HG02571 (cell line): ENCODE results near the gene PCDHA1.
"Not testable (repeated sequence)": the region's sequence is repeated elsewhere in the genome, so short reads cannot be mapped to it uniquely, and the experiment has no call there.

Experiments used
- ATAC-seq: cut with Tn5 transposase; IDR thresholded peaks from one replicate; pipeline ENCODE4 v1.9.1; 2021; ENCODE audit warnings: mild to moderate bottlenecking, moderate library complexity; ENCODE audit not compliant: unreplicated experiment

The PCDHA1 gene

DNA sequence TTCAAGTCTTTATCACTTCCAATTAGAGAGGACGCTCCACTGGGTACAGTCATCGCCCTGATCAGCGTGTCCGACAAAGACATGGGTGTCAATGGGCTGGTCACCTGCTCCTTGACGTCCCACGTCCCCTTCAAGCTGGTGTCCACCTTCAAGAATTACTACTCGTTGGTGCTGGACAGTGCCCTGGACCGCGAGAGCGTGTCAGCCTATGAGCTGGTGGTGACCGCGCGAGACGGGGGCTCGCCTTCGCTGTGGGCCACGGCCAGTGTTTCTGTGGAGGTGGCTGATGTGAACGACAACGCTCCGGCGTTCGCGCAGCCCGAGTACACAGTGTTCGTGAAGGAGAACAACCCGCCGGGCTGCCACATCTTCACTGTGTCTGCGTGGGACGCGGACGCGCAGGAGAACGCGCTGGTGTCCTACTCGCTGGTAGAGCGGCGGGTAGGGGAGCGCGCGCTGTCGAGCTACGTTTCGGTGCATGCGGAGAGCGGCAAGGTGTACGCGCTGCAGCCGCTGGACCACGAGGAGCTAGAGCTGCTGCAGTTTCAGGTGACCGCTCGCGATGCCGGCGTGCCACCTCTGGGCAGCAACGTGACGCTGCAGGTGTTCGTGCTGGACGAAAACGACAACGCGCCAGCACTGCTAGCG is 22.4 kb downstream of the PCDHA1 start:
- not testable (repeated sequence) for ATAC-seq

DNA sequence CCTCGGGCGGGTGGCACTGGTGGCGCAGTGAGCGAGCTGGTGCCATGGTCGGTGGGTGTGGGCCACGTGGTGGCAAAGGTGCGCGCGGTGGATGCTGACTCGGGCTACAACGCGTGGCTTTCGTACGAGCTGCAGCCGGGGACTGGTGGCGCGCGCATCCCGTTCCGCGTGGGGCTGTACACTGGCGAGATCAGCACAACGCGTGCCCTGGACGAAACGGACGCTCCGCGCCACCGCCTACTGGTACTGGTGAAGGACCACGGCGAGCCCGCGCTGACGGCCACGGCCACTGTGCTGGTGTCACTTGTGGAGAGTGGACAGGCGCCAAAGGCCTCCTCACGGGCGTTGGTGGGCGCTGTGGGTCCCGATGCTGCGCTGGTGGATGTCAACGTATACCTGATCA is 22.9 kb downstream of the PCDHA1 start:
- no peak for ATAC-seq

DNA sequence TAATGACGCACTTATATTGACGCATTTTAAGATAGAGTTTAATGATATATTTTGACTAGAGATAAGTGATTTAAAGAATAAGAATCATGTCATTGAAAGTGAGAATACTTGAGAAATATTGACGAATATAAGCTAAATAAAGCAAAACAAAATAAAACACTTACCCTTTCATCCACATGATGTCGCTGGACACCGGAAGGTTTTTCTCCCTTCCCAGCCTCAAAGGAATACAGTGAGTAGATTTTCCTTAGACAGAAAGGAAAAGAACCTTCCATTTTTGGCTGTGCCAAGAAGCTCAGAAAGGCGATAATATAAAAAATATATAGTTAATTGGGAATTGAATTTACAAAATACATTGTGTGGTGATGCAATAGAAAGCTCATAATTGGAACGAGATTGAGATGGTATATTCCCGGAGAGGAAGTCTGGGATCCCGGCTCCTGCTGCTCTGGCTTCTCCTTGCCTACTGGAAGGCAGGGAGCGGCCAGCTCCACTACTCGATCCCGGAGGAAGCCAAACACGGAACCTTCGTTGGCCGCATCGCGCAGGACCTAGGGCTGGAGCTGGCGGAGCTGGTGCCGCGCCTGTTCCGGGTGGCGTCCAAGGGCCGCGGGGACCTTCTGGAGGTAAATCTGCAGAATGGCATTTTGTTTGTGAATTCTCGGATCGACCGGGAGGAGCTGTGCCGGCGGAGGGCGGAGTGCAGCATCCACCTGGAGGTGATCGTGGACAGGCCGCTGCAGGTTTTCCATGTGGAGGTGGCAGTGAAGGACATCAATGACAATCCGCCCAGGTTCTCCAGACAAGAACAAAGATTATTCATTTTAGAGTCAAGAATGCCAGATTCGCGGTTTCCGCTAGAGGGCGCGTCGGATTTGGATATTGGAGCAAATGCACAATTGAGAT is 35.7 kb downstream of the PCDHA1 start, which contains the start of gene PCDHA5:
Gene PCDHA5 (plus strand): TSS at position 239 of the 906 bp plus-strand sequence.
- ATAC-seq: no peak

DNA sequence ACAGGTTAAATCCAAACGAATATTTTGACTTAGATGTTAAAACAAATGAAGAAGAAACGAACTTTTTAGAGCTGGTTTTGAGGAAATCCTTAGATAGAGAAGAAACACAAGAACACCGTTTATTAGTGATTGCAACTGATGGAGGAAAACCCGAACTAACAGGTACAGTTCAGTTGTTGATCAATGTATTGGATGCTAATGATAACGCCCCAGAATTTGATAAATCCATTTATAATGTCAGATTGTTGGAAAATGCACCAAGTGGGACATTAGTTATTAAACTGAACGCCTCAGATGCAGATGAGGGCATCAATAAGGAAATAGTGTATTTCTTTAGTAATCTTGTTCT is 36.3 kb downstream of the PCDHA1 start:
- ATAC-seq: no peak

DNA sequence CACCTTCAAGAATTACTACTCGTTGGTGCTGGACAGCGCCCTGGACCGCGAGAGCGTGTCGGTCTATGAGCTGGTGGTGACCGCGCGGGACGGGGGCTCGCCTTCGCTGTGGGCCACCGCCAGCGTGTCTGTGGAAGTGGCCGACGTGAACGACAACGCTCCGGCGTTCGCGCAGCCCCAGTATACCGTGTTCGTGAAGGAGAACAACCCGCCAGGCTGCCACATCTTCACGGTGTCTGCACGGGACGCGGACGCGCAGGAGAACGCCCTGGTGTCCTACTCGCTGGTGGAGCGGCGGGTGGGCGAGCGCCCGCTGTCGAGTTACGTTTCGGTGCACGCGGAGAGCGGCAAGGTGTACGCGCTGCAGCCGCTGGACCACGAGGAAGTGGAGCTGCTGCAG is 37.0 kb downstream of the PCDHA1 start:
- not testable (repeated sequence) for ATAC-seq

DNA sequence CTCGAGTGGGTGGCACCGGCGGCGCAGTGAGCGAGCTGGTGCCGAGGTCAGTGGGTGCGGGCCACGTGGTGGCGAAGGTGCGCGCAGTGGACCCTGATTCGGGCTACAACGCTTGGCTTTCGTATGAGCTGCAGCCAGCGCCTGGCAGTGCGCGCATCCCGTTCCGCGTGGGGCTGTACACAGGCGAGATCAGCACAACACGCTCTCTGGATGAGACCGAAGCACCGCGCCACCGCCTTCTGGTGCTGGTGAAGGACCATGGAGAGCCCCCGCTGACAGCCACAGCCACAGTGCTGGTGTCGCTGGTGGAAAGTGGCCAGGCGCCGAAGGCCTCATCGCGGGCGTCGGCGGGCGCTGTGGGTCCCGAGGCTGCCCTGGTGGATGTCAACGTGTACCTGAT is 37.5 kb downstream of the PCDHA1 start:
- ATAC-seq: no peak

DNA sequence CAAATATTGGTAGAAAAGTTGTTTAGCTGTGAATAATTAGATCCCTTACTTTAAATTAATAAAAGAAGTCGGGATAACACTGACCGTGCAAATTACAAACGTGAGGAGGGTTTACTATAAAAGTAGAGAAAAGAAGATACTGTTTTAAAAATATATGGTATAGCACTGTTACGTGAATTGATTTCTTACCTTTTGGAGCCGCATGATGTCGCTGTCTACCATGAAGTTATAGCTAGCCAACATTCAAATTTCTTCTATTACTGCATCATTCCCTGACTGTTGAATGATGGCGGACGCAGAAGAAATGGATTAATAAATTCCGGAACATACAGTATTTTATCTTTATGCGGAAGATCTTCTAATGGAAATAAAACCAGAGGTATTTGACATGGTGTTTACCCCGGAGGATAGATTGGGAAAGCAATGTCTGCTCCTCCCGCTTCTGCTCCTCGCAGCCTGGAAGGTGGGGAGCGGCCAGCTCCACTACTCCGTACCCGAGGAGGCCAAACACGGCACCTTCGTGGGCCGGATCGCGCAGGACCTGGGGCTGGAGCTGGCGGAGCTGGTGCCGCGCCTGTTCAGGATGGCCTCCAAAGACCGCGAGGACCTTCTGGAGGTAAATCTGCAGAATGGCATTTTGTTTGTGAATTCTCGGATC is 41.9 kb downstream of the PCDHA1 start, which contains the start of gene PCDHA6:
Gene PCDHA6 (plus strand): TSS at position 257 of the 658 bp plus-strand sequence. CDS start 132 bp downstream, at position 389.
- ATAC-seq: no peak

DNA sequence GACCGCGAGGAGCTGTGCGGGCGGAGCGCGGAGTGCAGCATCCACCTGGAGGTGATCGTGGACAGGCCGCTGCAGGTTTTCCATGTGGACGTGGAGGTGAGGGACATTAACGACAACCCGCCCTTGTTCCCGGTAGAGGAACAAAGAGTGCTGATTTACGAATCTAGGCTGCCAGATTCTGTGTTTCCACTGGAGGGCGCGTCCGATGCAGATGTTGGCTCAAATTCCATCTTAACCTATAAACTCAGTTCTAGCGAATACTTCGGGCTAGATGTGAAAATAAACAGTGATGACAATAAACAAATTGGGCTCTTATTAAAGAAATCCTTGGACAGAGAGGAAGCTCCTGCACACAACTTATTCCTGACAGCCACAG is 42.4 kb downstream of the PCDHA1 start:
- ATAC-seq: no peak

DNA sequence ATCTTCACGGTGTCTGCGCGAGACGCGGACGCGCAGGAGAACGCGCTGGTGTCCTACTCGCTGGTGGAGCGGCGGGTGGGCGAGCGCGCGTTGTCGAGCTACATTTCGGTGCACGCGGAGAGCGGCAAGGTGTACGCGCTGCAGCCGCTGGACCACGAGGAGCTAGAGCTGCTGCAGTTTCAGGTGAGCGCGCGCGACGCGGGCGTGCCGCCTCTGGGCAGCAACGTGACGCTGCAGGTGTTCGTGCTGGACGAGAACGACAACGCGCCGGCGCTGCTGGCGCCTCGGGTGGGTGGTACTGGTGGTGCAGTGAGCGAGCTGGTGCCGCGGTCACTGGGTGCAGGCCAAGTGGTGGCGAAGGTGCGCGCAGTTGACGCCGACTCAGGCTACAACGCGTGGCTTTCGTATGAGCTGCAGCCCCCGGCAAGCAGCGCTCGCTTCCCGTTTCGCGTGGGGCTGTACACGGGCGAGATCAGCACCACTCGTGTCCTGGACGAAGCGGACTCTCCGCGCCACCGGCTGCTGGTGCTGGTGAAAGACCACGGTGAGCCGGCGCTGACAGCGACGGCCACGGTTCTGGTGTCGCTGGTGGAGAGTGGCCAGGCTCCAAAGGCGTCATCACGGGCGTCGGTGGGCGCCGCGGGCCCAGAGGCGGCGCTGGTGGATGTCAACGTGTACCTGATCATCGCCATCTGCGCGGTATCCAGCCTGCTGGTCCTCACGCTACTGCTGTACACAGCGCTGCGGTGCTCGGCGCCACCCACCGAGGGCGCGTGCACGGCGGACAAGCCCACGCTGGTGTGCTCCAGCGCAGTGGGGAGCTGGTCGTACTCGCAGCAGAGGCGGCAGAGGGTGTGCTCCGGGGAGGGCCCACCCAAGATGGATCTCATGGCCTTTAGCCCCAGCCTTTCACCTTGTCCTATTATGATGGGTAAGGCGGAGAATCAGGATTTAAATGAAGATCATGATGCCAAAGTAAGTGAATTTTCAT is 43.9 kb downstream of the PCDHA1 start:
- not testable (repeated sequence) for ATAC-seq

DNA sequence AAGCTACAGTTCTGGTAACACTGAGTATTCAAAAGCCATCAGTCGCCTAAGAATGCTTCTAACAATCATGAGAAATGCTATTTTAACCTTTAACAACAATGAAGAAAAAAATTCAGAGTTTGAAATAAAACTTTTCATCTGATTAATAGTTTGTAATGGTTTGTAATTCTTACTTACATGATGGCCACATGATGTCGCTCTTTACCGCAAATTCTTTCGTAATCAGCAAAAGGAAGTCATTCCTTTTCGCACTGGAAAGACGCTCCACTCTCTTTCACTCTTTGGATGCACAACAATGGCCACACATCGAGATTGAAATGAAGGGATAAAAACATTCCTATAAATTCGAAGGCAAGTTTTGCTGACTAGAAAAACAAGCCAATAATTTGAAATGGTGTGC is 48.1 kb downstream of the PCDHA1 start, which contains the start of gene PCDHA7:
Gene PCDHA7 (plus strand): TSS at position 277 of the 400 bp plus-strand sequence. CDS start 115 bp downstream, at position 392.
- no peak for ATAC-seq

DNA sequence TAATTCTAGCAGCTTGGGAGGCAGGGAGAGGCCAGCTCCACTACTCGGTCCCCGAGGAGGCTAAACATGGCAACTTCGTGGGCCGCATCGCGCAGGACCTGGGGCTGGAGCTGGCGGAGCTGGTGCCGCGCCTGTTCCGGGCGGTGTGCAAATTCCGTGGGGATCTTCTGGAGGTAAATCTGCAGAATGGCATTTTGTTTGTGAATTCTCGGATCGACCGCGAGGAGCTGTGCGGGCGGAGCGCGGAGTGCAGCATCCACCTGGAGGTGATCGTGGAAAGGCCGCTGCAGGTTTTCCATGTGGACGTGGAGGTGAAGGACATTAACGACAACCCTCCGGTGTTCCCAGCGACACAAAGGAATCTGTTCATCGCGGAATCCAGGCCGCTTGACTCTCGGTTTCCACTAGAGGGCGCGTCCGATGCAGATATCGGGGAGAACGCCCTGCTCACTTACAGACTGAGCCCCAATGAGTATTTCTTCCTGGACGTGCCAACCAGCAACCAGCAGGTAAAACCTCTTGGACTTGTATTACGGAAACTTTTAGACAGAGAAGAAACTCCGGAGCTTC is 48.6 kb downstream of the PCDHA1 start:
- not testable (repeated sequence) for ATAC-seq

DNA sequence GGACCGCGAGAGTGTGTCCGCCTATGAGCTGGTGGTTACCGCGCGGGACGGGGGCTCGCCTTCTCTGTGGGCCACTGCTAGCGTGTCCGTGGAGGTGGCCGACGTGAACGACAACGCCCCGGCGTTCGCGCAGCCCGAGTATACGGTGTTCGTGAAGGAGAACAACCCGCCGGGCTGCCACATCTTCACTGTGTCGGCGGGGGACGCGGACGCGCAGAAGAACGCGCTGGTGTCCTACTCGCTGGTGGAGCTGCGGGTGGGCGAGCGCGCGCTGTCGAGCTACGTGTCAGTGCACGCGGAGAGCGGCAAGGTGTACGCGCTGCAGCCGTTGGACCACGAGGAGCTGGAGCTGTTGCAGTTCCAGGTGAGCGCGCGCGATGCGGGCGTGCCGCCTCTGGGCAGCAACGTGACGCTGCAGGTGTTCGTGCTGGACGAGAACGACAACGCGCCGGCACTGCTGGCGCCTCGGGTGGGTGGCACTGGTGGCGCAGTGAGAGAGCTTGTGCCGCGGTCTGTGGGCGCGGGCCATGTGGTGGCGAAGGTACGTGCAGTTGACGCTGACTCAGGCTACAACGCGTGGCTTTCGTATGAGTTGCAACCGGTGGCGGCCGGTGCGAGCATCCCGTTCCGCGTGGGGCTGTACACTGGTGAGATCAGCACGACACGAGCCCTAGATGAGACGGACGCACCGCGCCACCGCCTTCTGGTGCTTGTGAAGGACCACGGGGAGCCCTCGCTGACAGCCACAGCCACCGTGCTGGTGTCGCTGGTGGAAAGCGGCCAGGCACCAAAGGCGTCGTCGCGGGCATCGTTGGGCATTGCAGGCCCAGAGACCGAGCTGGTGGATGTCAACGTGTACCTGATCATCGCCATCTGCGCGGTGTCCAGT is 49.9 kb downstream of the PCDHA1 start:
- no peak for ATAC-seq

DNA sequence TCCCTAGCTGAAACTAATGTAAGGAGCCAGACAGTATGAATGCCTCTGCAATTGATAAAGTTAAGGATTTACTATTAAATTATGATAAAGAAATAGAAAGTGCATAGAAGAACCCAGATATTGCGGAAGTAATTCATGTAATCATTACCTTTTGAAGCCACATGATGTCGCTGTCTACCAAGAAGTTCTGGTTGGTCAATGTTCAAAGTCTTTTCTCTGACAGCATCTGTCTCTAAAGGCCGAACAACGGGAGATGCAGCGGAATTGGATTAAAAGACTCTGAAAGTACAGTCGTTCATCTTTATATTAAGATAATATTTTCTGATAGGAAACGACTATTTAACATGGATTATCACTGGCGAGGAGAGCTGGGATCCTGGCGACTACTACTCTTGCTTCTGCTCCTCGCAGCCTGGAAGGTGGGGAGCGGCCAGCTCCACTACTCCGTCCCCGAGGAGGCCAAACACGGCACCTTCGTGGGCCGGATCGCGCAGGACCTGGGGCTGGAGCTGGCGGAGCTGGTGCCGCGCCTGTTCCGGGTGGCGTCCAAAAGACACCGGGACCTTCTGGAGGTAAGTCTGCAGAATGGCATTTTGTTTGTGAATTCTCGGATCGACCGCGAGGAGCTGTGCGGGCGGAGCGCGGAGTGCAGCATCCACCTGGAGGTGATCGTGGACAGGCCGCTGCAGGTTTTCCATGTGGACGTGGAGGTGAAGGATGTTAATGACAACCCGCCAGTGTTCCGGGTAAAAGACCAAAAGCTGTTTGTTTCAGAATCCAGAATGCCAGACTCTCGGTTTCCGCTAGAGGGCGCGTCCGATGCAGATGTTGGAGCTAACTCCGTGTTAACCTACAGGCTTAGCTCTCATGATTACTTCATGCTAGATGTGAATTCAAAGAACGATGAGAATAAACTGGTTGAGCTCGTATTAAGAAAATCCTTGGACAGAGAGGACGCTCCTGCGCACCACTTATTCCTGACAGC is 55.3 kb downstream of the PCDHA1 start, which contains the start of gene PCDHA8:
Gene PCDHA8 (plus strand): TSS at position 210 of the 985 bp plus-strand sequence. CDS start 135 bp downstream, at position 345.
- no peak for ATAC-seq

DNA sequence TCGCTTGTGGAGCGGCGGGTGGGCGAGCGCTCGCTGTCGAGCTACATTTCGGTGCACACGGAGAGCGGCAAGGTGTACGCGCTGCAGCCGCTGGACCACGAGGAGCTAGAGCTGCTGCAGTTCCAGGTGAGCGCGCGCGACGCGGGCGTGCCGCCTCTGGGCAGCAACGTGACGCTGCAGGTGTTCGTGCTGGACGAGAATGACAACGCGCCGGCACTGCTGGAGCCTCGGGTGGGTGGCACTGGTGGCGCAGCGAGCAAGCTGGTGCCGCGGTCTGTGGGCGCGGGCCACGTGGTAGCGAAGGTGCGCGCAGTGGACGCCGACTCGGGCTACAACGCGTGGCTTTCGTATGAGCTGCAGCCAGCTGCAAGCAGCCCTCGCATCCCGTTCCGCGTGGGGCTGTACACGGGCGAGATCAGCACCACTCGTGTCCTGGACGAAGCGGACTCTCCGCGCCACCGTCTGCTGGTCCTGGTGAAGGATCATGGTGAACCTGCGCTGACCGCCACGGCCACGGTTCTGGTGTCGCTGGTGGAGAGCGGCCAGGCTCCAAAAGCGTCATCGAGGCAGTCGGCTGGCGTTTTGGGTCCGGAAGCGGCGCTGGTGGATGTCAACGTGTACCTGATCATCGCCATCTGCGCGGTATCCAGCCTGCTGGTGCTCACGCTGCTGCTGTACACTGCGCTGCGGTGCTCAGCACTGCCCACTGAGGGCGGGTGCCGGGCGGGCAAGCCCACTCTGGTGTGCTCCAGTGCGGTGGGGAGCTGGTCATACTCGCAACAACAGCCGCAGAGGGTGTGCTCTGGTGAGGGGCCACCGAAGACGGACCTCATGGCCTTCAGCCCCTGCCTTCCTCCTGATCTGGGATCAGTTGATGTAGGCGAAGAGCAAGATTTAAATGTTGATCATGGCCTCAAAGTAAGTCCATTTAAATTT is 57.1 kb downstream of the PCDHA1 start:
- ATAC-seq: no peak

DNA sequence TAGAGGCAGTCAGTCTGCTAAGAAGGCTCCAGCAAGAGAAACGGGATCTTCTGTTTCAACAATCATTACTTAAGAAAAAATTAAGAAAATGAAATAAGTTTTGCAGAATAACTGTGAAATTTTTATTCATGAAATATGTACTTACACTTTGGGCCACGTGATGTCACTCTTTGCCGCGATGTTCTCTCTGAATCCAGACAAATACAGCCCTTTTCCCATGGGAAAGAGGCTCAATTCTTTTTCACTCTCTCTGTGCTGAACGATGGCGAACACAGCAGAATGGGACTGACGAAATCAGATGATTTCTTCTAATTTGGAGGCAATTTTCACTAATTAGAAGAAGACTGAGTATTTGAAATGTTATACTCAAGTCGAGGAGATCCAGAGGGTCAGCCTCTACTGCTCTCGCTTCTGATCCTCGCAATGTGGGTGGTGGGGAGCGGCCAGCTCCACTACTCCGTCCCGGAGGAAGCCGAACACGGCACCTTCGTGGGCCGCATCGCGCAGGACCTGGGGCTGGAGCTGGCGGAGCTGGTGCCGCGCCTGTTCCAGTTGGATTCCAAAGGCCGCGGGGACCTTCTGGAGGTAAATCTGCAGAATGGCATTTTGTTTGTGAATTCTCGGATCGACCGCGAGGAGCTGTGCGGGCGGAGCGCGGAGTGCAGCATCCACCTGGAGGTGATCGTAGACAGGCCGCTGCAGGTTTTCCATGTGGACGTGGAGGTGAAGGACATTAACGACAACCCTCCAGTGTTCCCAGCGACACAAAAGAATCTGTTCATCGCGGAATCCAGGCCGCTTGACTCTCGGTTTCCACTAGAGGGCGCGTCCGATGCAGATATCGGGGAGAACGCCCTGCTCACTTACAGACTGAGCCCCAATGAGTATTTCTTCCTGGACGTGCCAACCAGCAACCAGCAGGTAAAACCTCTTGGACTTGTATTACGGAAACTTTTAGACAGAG is 62.5 kb downstream of the PCDHA1 start, which contains the start of gene PCDHA9:
Gene PCDHA9 (plus strand): TSS at position 244 of the 964 bp plus-strand sequence. CDS start 114 bp downstream, at position 358.
- ATAC-seq: not testable (repeated sequence)
